Smooth muscle cell of the coronary artery (primary cell): ENCODE results near the gene CELF6. TPM values are rescaled to one million over a fixed set of nuclear protein-coding genes. Genes with fewer than 3 reads are reported as not detected.

Experiments used
- total RNA-seq: library from RNA; depleted of rRNA; stranded (reverse); fragments of >200 nt; gene quantifications from 2 replicates; pipeline ENCODE4 v1.2.3, GENCODE V29; 2014; ENCODE audit warnings: low replicate concordance

The CELF6 gene
- 0.15 and 0.35 TPM in 2 replicates for total RNA-seq

GRCh38 chr15:72319985-72320671, at the start of gene CELF6:
Gene CELF6 (minus strand): TSS chr15:72320157. CDS start chr15:72319874, 283 bp downstream.

GRCh38 chr15:72272213-72272996, 47.6 kb downstream of the CELF6 start, which contains the start of gene PARP6:
Gene PARP6 (minus strand): TSS chr15:72272554. CDS start chr15:72267477, 5,077 bp downstream.

Other genes starting within 250 kb of the CELF6 start
- gene MYO9A, start 202.0 kb downstream of the CELF6 start, total RNA-seq = 24.5 and 49.7 TPM in 2 replicates
- 0.94 and 1.5 TPM in 2 replicates for gene SENP8, start 201.8 kb downstream of the CELF6 start, total RNA-seq
- gene GRAMD2A, start 122.4 kb downstream of the CELF6 start, total RNA-seq = 0.08 and 1.4 TPM in 2 replicates
- 1,418 and 2,202 TPM in 2 replicates for gene PKM, start 89.0 kb downstream of the CELF6 start, total RNA-seq
- 10.3 and 20.0 TPM in 2 replicates for gene PARP6, start 47.6 kb downstream of the CELF6 start, total RNA-seq
- 58.2 and 59.8 TPM in 2 replicates for gene HEXA, start 55.9 kb upstream of the CELF6 start, total RNA-seq
- gene TMEM202, start 78.1 kb upstream of the CELF6 start, total RNA-seq = not detected in 2 replicates
- 38.1 and 162 TPM in 2 replicates for gene ARIH1, start 154.2 kb upstream of the CELF6 start, total RNA-seq